22Rv1 (cell line): Measurements from ENCODE around the gene DMD.

Experiments
- H3K27ac ChIP-seq: fragments of 450-650 bp; 2 replicates; pipeline ENCODE4 v1.5.1; 2017
- ZFX ChIP-seq: fragments of 450-650 bp; IDR thresholded peaks from 2 replicates; pipeline ENCODE4 v1.6.1; 2017; ENCODE audit warnings: antibody characterized with exemption, borderline replicate concordance
- TF ChIP-seq, protein P1 (sequence below): fragments of 450-650 bp; IDR thresholded peaks from 2 replicates; pipeline ENCODE4 v1.5.1; 2017; ENCODE audit warnings: mild to moderate bottlenecking

The DMD gene

DNA sequence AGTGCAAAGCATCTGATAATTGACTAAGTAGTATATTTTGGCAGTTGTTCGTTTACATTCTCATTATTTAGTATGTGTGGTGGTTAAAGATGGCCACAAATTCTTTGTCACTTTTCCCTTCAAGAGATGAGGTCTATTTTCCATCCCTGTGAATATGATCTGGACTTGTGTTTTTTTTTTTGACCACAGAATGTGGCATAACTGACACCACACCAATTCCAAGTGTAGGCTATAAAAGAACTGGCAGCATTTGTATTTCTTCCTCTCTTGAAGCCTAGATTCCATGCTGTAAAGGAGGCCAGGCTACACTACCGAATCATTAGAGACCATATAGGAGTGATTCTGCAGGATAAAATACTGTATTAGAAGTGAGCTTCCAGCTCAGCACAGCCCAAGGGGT is 596.6 kb downstream of the DMD start:
- H3K27ac ChIP-seq: no peak overlapping the region
- TF ChIP-seq ZFX: no peak
- TF ChIP-seq, protein P1, sequence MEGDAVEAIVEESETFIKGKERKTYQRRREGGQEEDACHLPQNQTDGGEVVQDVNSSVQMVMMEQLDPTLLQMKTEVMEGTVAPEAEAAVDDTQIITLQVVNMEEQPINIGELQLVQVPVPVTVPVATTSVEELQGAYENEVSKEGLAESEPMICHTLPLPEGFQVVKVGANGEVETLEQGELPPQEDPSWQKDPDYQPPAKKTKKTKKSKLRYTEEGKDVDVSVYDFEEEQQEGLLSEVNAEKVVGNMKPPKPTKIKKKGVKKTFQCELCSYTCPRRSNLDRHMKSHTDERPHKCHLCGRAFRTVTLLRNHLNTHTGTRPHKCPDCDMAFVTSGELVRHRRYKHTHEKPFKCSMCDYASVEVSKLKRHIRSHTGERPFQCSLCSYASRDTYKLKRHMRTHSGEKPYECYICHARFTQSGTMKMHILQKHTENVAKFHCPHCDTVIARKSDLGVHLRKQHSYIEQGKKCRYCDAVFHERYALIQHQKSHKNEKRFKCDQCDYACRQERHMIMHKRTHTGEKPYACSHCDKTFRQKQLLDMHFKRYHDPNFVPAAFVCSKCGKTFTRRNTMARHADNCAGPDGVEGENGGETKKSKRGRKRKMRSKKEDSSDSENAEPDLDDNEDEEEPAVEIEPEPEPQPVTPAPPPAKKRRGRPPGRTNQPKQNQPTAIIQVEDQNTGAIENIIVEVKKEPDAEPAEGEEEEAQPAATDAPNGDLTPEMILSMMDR: no peak

GRCh38 chrX:32599156-32599555 is 612.2 kb downstream of the DMD start:
- H3K27ac ChIP-seq: no peak overlapping the region
- TF ChIP-seq ZFX: no peak
- TF ChIP-seq, protein P1: no peak

GRCh38 chrX:32598707-32599106 is 612.6 kb downstream of the DMD start:
- TF ChIP-seq, protein P1: no peak
- TF ChIP-seq ZFX: no peak

GRCh38 chrX:32597777-32598176 is 613.6 kb downstream of the DMD start:
- no peak for TF ChIP-seq ZFX
- TF ChIP-seq, protein P1: no peak
- no peak overlapping the region for H3K27ac ChIP-seq

More at GRCh38 chrX:32598707-32599106, 612.6 kb downstream of the DMD start:
- no peak overlapping the region for H3K27ac ChIP-seq

- TF ChIP-seq ZFX: no peak
- TF ChIP-seq, protein P1: no peak
- no peak overlapping the region for H3K27ac ChIP-seq
Observed at GRCh38 chrX:32592786-32593185, 618.6 kb downstream of the DMD start.

DNA sequence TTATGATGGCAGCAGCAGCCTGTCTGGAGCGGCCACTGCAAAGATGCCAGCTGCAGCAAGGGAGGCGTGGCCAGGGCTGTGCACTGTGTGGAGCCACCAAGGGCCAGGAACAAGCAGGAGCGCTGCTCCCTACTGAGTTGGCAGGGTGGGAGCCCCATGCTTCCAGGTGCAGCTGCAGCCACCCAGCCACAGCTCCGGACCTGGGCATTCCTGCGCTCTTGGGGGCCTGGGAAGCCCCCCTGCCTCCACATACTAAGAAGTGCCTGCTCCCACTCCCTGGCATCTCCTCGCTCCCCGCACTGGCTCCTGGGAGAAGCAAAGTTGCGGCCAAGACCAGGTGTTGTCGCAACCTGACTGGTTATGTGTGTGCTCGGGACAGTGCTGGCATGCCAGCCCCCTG is 619.8 kb downstream of the DMD start:
- no peak overlapping the region for H3K27ac ChIP-seq
- no peak for TF ChIP-seq ZFX

DNA sequence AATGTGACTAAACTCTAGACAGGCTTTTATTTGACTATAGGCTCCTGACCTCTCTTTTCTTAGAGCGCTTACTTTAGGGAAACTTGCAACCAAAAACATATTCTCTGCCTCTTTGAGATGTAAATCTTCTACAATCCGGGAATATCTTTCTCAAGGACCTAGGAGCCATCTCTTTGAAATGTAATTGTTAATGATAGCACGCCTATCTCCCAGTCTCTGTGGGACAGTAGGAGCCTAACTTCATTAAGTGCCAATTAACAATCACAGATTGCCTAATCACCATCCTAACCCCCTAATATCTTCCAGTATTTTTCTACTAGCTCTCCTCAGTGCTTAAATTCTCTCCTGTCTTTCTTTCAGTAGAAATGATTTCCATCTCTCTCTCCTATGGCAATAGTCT is 628.6 kb downstream of the DMD start:
- TF ChIP-seq ZFX: no peak
- TF ChIP-seq, protein P1: no peak
- no peak overlapping the region for H3K27ac ChIP-seq

DNA sequence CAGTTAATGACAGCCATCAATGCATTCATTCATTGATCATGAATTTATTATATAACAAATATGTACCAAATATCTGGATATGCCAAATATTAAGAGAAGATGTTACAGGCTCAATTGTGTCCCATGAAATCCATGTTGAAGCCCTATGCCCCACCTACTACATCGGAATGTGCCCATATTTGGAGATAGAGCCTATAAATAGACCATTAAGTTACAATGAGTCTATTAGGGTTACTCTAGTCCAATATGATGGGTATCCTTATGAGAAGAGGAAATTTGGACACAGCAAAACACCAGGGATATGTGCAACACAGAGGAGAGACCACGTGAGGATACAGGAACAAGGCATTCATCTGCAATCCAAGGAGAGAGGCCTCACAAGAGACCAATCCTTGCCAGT is 634.5 kb downstream of the DMD start:
- H3K27ac ChIP-seq: no peak overlapping the region
- TF ChIP-seq, protein P1: no peak
- no peak for TF ChIP-seq ZFX
